NCI-H2171 (cell line): Measurements from ENCODE around the gene ZNF446.
"Not testable (repeated sequence)": the region's sequence is repeated elsewhere in the genome, so short reads cannot be mapped to it uniquely, and the experiment has no call there.

Experiments used
- DNase-seq: peaks from one replicate; lab custom pipeline; 2025; lab: John Stamatoyannopoulos, UW

Gene ZNF446

GRCh38 chr19:58500242-58500641, 24.1 kb downstream of the ZNF446 start:
- DNase-seq, result no peak

- DNase-seq, result not testable (repeated sequence)
These were observed 31.6 kb downstream of the ZNF446 start for GRCh38 chr19:58507602-58508223.

GRCh38 chr19:58509731-58510083, 33.6 kb downstream of the ZNF446 start:
- no peak for DNase-seq

GRCh38 chr19:58510084-58510862, 34.1 kb downstream of the ZNF446 start:
- DNase-seq, result no peak

GRCh38 chr19:58511353-58512208, 35.4 kb downstream of the ZNF446 start, which contains the start of gene SLC27A5:
Gene SLC27A5 (minus strand): TSS chr19:58511992. CDS start chr19:58511955, 37 bp downstream.
- DNase-seq, result no peak

- no peak for DNase-seq
These were observed 37.1 kb downstream of the ZNF446 start for GRCh38 chr19:58513213-58513693.

GRCh38 chr19:58513694-58514563, 37.8 kb downstream of the ZNF446 start:
- peak; percentile 73 for DNase-seq

GRCh38 chr19:58514564-58515022, 38.4 kb downstream of the ZNF446 start:
- no peak for DNase-seq

- no peak for DNase-seq
These were observed 39.1 kb downstream of the ZNF446 start for GRCh38 chr19:58515259-58515658.

GRCh38 chr19:58516246-58516836, 40.2 kb downstream of the ZNF446 start:
- no peak for DNase-seq

GRCh38 chr19:58516964-58517833, 41.0 kb downstream of the ZNF446 start:
- DNase-seq, result no peak

- DNase-seq, result no peak
These were observed 42.3 kb downstream of the ZNF446 start for GRCh38 chr19:58518256-58519086.

- DNase-seq, result peak; percentile 67
These were observed 42.9 kb downstream of the ZNF446 start for GRCh38 chr19:58519087-58519354.

GRCh38 chr19:58519355-58520256, 43.5 kb downstream of the ZNF446 start, which contains the start of gene ZBTB45:
Gene ZBTB45 (minus strand): TSS chr19:58519810. CDS start chr19:58517673, 2,137 bp downstream.
- DNase-seq, result peak; percentile 95

- DNase-seq, result no peak
These were observed 44.1 kb downstream of the ZNF446 start for GRCh38 chr19:58520257-58520599.

- DNase-seq, result no peak
These were observed 45.5 kb downstream of the ZNF446 start for GRCh38 chr19:58521651-58522050.

- no peak for DNase-seq
These were observed 46.6 kb downstream of the ZNF446 start for GRCh38 chr19:58522709-58523108.

GRCh38 chr19:58529405-58529804, 53.3 kb downstream of the ZNF446 start:
- DNase-seq, result no peak
